ENCODE measurements around the gene PGPEP1. TPM values are rescaled to one million over a fixed set of nuclear protein-coding genes. Genes with fewer than 3 reads are reported as not detected.
"Not testable (repeated sequence)": the region's sequence is repeated elsewhere in the genome, so short reads cannot be mapped to it uniquely, and the experiment has no call there.

PGPEP1 gene
- total RNA-seq, 1 donor from 2014 or later: 23.2 TPM

GRCh38 chr19:18346091-18346490, 5.7 kb downstream of the PGPEP1 start:
- H3K27me3 Mint-ChIP-seq (ENCODE audit: low read depth): no peaks in the 10 kb centered on the region
- H3K27ac Mint-ChIP-seq: peak overlapping the region; percentile 27
- TF ChIP-seq CTCF (IDR thresholded peaks at IDR 0.05; ENCODE audit: unreplicated experiment): no peak
- no peak for DNase-seq (ENCODE audit: low spot score in 2 of 2, unreplicated experiment in 2 of 2)
- H3K4me3 Mint-ChIP-seq: no peak overlapping the region
- H3K4me1 Mint-ChIP-seq: peaks cover 11% of the 10 kb centered on the region
- H3K9me3 Mint-ChIP-seq: no peaks in the 10 kb centered on the region
- peaks cover 10% of the 10 kb centered on the region for H3K36me3 Mint-ChIP-seq

GRCh38 chr19:18348171-18348570, 7.8 kb downstream of the PGPEP1 start:
- H3K4me3 Mint-ChIP-seq: no peak overlapping the region
- no peak for DNase-seq (ENCODE audit: low spot score in 2 of 2, unreplicated experiment in 2 of 2)
- no peak overlapping the region for H3K27ac Mint-ChIP-seq
- H3K36me3 Mint-ChIP-seq: peaks cover 10% of the 10 kb centered on the region
- TF ChIP-seq CTCF (IDR thresholded peaks at IDR 0.05; ENCODE audit: unreplicated experiment): no peak
- no peaks in the 10 kb centered on the region for H3K27me3 Mint-ChIP-seq (ENCODE audit: low read depth)
- H3K4me1 Mint-ChIP-seq: peaks cover 3% of the 10 kb centered on the region
- H3K9me3 Mint-ChIP-seq: no peaks in the 10 kb centered on the region

GRCh38 chr19:18348818-18349339, 8.5 kb downstream of the PGPEP1 start:
- H3K4me1 Mint-ChIP-seq; H3K27me3 Mint-ChIP-seq (ENCODE audit: low read depth); DNase-seq (ENCODE audit: low spot score in 2 of 2, unreplicated experiment in 2 of 2); H3K9me3 Mint-ChIP-seq; H3K4me3 Mint-ChIP-seq; H3K27ac Mint-ChIP-seq: not testable (repeated sequence)
- H3K36me3 Mint-ChIP-seq: peaks cover 14% of the 10 kb centered on the region

- H3K27me3 Mint-ChIP-seq (ENCODE audit: low read depth): no peaks in the 10 kb centered on the region
- no peak overlapping the region for H3K27ac Mint-ChIP-seq
- H3K4me1 Mint-ChIP-seq: peaks cover under 1% of the 10 kb centered on the region
- peak in 1 of 2 experiments; percentile 71 for DNase-seq (ENCODE audit: low spot score in 2 of 2, unreplicated experiment in 2 of 2)
- H3K4me3 Mint-ChIP-seq: no peak overlapping the region
- H3K9me3 Mint-ChIP-seq: no peaks in the 10 kb centered on the region
- peak; percentile 55 for TF ChIP-seq CTCF (IDR thresholded peaks at IDR 0.05; ENCODE audit: unreplicated experiment)
- peaks cover 14% of the 10 kb centered on the region for H3K36me3 Mint-ChIP-seq
Observed at GRCh38 chr19:18349524-18350128, 9.2 kb downstream of the PGPEP1 start.

GRCh38 chr19:18350490-18350889, 10.1 kb downstream of the PGPEP1 start:
- Mint-ChIP-seq H3K27me3 (ENCODE audit: low read depth) (no peaks in the 10 kb centered on the region), H3K9me3 (no peaks in the 10 kb centered on the region), H3K4me3 (no peak overlapping the region), H3K4me1 (no peaks in the 10 kb centered on the region), H3K36me3 (peaks cover 15% of the 10 kb centered on the region), H3K27ac (no peak overlapping the region)
- no peak for TF ChIP-seq CTCF (IDR thresholded peaks at IDR 0.05; ENCODE audit: unreplicated experiment)
- no peak for DNase-seq (ENCODE audit: low spot score in 2 of 2, unreplicated experiment in 2 of 2)

GRCh38 chr19:18351544-18351943, 11.1 kb downstream of the PGPEP1 start:
- no peak for TF ChIP-seq CTCF (IDR thresholded peaks at IDR 0.05; ENCODE audit: unreplicated experiment)
- Mint-ChIP-seq H3K4me3 (no peak overlapping the region), H3K27ac (no peak overlapping the region), H3K4me1 (no peaks in the 10 kb centered on the region), H3K9me3 (no peaks in the 10 kb centered on the region), H3K36me3 (peaks cover 14% of the 10 kb centered on the region), H3K27me3 (ENCODE audit: low read depth) (no peaks in the 10 kb centered on the region)
- no peak for DNase-seq (ENCODE audit: low spot score in 2 of 2, unreplicated experiment in 2 of 2)
